Measurements from ENCODE around the gene TMEM184A. TPM values are rescaled to one million over a fixed set of nuclear protein-coding genes. Genes with fewer than 3 reads are reported as not detected.

The TMEM184A gene
- 0.72 TPM for polyA plus RNA-seq (2013, experiment 1 of 2)
- polyA plus RNA-seq (2013, experiment 2 of 2): 0.78 TPM

DNA sequence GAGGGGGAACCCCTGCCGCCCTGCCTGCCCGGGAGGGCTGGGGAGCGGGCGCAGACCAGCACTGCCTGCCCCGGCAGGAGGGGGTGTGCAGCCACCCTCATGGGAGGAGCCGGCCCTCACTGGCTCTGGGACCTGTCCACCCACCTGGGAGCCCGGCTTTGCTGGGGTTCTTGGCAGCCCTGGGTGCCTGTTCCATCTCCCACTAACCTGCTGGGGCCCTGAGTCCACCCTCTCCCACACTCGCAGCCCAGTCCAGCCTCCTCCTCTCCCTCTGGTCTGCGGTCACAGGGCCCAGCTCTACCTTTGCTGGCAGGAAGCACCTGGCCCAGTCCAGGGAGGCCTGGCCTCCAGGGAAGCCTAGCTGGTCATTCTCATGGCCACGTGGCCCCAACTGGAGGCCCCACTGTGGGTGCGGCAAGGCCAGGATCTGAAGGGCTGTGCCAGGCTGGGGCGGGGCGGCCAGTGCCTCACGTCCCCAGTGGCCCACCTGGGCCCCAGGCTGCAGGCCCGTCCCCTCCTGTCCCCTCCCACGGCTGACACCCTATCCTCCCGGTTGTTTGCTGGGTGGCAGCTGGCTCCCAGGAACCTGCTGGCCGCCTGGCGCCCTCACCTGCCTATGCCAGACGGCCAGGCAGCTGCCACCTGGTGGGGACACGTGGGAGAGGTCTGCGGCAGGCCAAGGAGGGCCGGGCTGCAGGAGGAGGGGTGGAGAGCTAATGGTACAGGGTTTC, at the start of gene TMEM184A:
TMEM184A (minus strand) TSS at position 393 of the 731 bp plus-strand sequence. CDS start 721 bp downstream, outside the sequence.
- H3K4me1 ChIP-seq (ENCODE audit: control insufficient read depth, low read depth, low read length): peaks cover 5% of the 10 kb centered on the region
- peak within 1 kb of the TSS; percentile 3 for H2BK5ac ChIP-seq (ENCODE audit: low read length)
- H3K27ac ChIP-seq (ENCODE audit: low read depth, low read length): no peak within 1 kb of the TSS
- H3K4me3 ChIP-seq (ENCODE audit: low read length): no peak within 1 kb of the TSS
- no peak within 1 kb of the TSS for H2BK15ac ChIP-seq (replicated peaks; ENCODE audit: low read depth)
- no peak within 1 kb of the TSS for H3K18ac ChIP-seq (ENCODE audit: low read length)
- DNase-seq: peak; percentile 79
- H3K23ac ChIP-seq (ENCODE audit: low read length): no peak within 1 kb of the TSS
- no peak within 1 kb of the TSS for H2AK5ac ChIP-seq (ENCODE audit: low read length)
- H2BK120ac ChIP-seq (ENCODE audit: low read depth, low read length): no peak within 1 kb of the TSS
- no peaks in the 10 kb centered on the region for H3K79me1 ChIP-seq (ENCODE audit: low read length)
- WGBS (ENCODE audit: extremely low coverage, insufficient coverage, low lambda C conversion rate): no CpG with 5 or more reads among the region's 23 CpGs
- H3K9ac ChIP-seq (ENCODE audit: low read length): peak within 1 kb of the TSS; percentile 37
- H3K36me3 ChIP-seq (ENCODE audit: control insufficient read depth, insufficient read depth, low read length): no peaks in the 10 kb centered on the region
- H3K56ac ChIP-seq (ENCODE audit: low read length): peak within 1 kb of the TSS; percentile 71
- H3K4ac ChIP-seq (ENCODE audit: low read depth, low read length): no peak within 1 kb of the TSS
- no peak within 1 kb of the TSS for H4K8ac ChIP-seq (ENCODE audit: low read depth, low read length)
- H4K5ac ChIP-seq (ENCODE audit: low read length): no peak within 1 kb of the TSS
- H3K79me2 ChIP-seq (ENCODE audit: control insufficient read depth, insufficient read depth, low read length): no peaks in the 10 kb centered on the region
- no peak within 1 kb of the TSS for H3K4me2 ChIP-seq (ENCODE audit: low read length)
- no peaks in the 10 kb centered on the region for H3K27me3 ChIP-seq (ENCODE audit: insufficient read depth, low read length, poor library complexity)

DNA sequence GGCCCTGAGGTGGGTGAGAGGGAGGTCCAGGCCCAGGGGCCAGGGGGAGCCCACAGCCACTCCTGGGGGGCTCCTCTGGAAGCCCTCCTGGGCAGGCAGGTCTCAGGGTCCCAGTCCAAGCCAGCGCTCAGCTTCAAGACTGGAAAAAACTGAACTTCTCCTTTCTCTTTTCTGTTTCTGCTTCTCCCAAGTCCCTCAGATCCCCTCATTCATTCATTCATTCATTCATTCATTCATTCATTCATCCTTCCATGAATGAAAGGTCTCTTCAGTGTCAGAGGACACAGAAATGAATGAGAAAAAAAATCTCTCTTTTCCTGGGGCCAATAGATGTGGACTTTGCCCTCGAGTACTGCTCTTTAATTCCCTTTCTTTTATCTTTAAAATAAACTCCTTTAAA, 48.4 kb upstream of the TMEM184A start:
- Histone ChIP-seq H3K4me2 (ENCODE audit: low read length) (no peak overlapping the region), H4K8ac (ENCODE audit: low read depth, low read length) (no peak overlapping the region), H3K4me3 (ENCODE audit: low read length) (no peak overlapping the region), H2AK5ac (ENCODE audit: low read length) (no peak overlapping the region), H3K4ac (ENCODE audit: low read depth, low read length) (no peak overlapping the region), H3K9ac (ENCODE audit: low read length) (no peak overlapping the region), H3K23ac (ENCODE audit: low read length) (no peak overlapping the region), H3K4me1 (ENCODE audit: control insufficient read depth, low read depth, low read length) (no peaks in the 10 kb centered on the region), H4K5ac (ENCODE audit: low read length) (no peak overlapping the region), H3K56ac (ENCODE audit: low read length) (no peak overlapping the region), H3K27me3 (ENCODE audit: insufficient read depth, low read length, poor library complexity) (no peaks in the 10 kb centered on the region), H2BK15ac (replicated peaks; ENCODE audit: low read depth) (no peak overlapping the region), H3K79me1 (ENCODE audit: low read length) (no peaks in the 10 kb centered on the region), H3K18ac (ENCODE audit: low read length) (no peak overlapping the region), H2BK120ac (ENCODE audit: low read depth, low read length) (no peak overlapping the region), H3K79me2 (ENCODE audit: control insufficient read depth, insufficient read depth, low read length) (no peaks in the 10 kb centered on the region), H3K27ac (ENCODE audit: low read depth, low read length) (no peak overlapping the region), H3K36me3 (ENCODE audit: control insufficient read depth, insufficient read depth, low read length) (no peaks in the 10 kb centered on the region), H2BK5ac (ENCODE audit: low read length) (no peak overlapping the region)
- DNase-seq: no peak
- no CpG with 5 or more reads among the region's 2 CpGs for WGBS (ENCODE audit: extremely low coverage, insufficient coverage, low lambda C conversion rate)

DNA sequence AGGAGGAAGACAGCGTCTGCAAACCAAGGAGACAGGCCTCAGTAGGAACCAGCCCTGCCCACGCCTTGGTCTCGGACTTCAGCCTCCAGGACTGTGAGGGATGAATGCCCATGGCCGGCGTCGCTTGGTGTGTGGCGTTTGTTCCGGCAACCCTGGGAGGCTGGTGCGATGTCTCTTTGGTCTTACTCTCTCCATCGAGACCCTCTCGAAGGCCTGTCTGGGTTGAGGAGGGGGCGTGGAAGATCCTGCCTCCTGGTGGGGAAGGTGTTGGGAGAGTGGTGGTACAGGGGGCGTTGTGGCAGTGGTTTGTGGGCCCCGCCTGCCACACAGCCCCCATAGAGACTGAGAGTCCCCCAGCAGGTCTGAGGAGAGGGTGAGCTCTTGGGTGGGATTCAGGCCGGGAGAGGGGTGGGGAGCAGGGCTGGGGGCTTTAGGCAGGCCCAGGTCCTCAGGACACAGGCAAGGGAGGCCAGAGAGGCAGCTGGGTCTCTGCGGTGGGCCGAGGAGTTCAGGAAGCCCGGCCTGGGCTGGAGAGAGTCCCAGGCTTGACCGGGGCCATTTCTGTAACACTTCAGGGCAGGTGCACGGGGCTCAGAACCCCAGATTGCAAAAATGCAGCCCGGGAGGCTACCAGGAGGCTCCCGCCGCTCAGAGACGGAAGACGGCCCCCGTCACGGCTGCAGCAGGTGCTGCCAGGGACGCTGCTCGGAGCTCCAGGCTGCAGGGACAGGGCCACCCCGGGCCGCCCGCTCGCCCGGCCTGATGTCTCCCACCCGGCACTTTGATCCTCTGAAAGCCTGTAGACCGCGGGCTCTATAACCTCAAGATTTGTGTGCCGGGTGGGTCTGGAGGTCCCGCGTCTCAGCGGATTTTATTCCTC, 47.6 kb upstream of the TMEM184A start:
- no peak overlapping the region for H3K23ac ChIP-seq (ENCODE audit: low read length)
- no peak overlapping the region for H3K4ac ChIP-seq (ENCODE audit: low read depth, low read length)
- no CpG with 5 or more reads among the region's 41 CpGs for WGBS (ENCODE audit: extremely low coverage, insufficient coverage, low lambda C conversion rate)
- no peak overlapping the region for H3K4me2 ChIP-seq (ENCODE audit: low read length)
- no peak overlapping the region for H3K18ac ChIP-seq (ENCODE audit: low read length)
- no peak overlapping the region for H4K5ac ChIP-seq (ENCODE audit: low read length)
- no peak overlapping the region for H2AK5ac ChIP-seq (ENCODE audit: low read length)
- H3K79me2 ChIP-seq (ENCODE audit: control insufficient read depth, insufficient read depth, low read length): no peaks in the 10 kb centered on the region
- no peaks in the 10 kb centered on the region for H3K27me3 ChIP-seq (ENCODE audit: insufficient read depth, low read length, poor library complexity)
- H3K4me3 ChIP-seq (ENCODE audit: low read length): no peak overlapping the region
- no peak overlapping the region for H3K56ac ChIP-seq (ENCODE audit: low read length)
- no peak overlapping the region for H2BK15ac ChIP-seq (replicated peaks; ENCODE audit: low read depth)
- no peak overlapping the region for H3K9ac ChIP-seq (ENCODE audit: low read length)
- no peaks in the 10 kb centered on the region for H3K79me1 ChIP-seq (ENCODE audit: low read length)
- no peak overlapping the region for H3K27ac ChIP-seq (ENCODE audit: low read depth, low read length)
- H4K8ac ChIP-seq (ENCODE audit: low read depth, low read length): no peak overlapping the region
- no peak for DNase-seq
- no peak overlapping the region for H2BK5ac ChIP-seq (ENCODE audit: low read length)
- no peaks in the 10 kb centered on the region for H3K4me1 ChIP-seq (ENCODE audit: control insufficient read depth, low read depth, low read length)
- no peak overlapping the region for H2BK120ac ChIP-seq (ENCODE audit: low read depth, low read length)
- H3K36me3 ChIP-seq (ENCODE audit: control insufficient read depth, insufficient read depth, low read length): no peaks in the 10 kb centered on the region

DNA sequence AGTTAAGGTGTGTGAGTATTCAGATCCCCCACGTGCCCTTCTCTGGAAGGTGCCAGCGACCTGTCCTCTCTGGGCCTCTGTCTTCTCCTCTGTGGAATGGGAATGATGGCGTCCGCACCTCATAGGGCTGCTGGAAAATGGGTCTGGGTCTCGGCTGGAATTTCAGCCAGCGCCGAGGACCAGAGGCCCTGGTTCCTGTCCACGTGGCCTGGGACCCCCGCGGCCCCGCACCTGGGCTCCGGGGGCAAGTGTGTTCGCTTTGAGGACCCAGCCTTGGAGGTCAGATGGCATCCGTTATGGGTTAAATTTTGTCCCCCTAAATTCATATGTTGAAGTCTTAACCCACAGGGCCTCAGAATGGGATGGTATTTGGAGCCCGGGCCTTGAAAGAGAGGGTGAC, 46.4 kb upstream of the TMEM184A start:
- H2BK120ac ChIP-seq (ENCODE audit: low read depth, low read length): no peak overlapping the region
- no peak for DNase-seq
- no peak overlapping the region for H2BK5ac ChIP-seq (ENCODE audit: low read length)
- H3K4me3 ChIP-seq (ENCODE audit: low read length): no peak overlapping the region
- no peak overlapping the region for H2BK15ac ChIP-seq (replicated peaks; ENCODE audit: low read depth)
- H3K18ac ChIP-seq (ENCODE audit: low read length): no peak overlapping the region
- no CpG with 5 or more reads among the region's 15 CpGs for WGBS (ENCODE audit: extremely low coverage, insufficient coverage, low lambda C conversion rate)
- H3K4me2 ChIP-seq (ENCODE audit: low read length): no peak overlapping the region
- no peak overlapping the region for H3K4ac ChIP-seq (ENCODE audit: low read depth, low read length)
- no peaks in the 10 kb centered on the region for H3K27me3 ChIP-seq (ENCODE audit: insufficient read depth, low read length, poor library complexity)
- H3K36me3 ChIP-seq (ENCODE audit: control insufficient read depth, insufficient read depth, low read length): no peaks in the 10 kb centered on the region
- no peaks in the 10 kb centered on the region for H3K4me1 ChIP-seq (ENCODE audit: control insufficient read depth, low read depth, low read length)
- H3K79me2 ChIP-seq (ENCODE audit: control insufficient read depth, insufficient read depth, low read length): no peaks in the 10 kb centered on the region
- H2AK5ac ChIP-seq (ENCODE audit: low read length): no peak overlapping the region
- no peaks in the 10 kb centered on the region for H3K79me1 ChIP-seq (ENCODE audit: low read length)
- no peak overlapping the region for H3K56ac ChIP-seq (ENCODE audit: low read length)
- H3K27ac ChIP-seq (ENCODE audit: low read depth, low read length): no peak overlapping the region
- H4K5ac ChIP-seq (ENCODE audit: low read length): no peak overlapping the region
- no peak overlapping the region for H3K9ac ChIP-seq (ENCODE audit: low read length)
- H3K23ac ChIP-seq (ENCODE audit: low read length): no peak overlapping the region
- H4K8ac ChIP-seq (ENCODE audit: low read depth, low read length): no peak overlapping the region

DNA sequence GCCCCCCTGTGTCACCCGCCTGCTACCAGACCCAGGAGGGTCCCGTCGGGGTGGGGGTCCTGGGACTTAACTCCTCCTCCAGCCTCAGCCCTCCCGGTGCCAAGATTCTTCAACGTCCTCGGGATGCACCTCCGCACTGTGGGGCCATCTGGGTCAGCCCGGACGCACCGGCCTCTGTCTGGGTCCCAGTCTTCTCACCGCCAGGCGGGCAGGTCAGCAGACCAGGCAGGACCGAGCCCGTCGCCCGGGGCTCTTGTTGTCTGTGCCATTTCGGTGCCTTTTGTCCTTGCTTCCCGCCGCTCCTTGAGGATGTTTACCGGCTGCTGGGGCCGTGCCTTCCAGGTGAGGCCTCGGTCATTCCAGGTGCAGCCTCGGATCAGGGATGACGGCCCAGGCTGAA, 46.0 kb upstream of the TMEM184A start:
- no peak overlapping the region for H2BK120ac ChIP-seq (ENCODE audit: low read depth, low read length)
- no peak overlapping the region for H2AK5ac ChIP-seq (ENCODE audit: low read length)

More for the DNA sequence above, 46.0 kb upstream of the TMEM184A start:
- Histone ChIP-seq H3K4ac (ENCODE audit: low read depth, low read length) (no peak overlapping the region), H3K18ac (ENCODE audit: low read length) (no peak overlapping the region), H3K4me2 (ENCODE audit: low read length) (no peak overlapping the region), H3K56ac (ENCODE audit: low read length) (no peak overlapping the region), H3K27me3 (ENCODE audit: insufficient read depth, low read length, poor library complexity) (no peaks in the 10 kb centered on the region), H3K4me1 (ENCODE audit: control insufficient read depth, low read depth, low read length) (no peaks in the 10 kb centered on the region), H4K5ac (ENCODE audit: low read length) (no peak overlapping the region), H3K27ac (ENCODE audit: low read depth, low read length) (no peak overlapping the region), H3K4me3 (ENCODE audit: low read length) (no peak overlapping the region), H2BK5ac (ENCODE audit: low read length) (no peak overlapping the region), H2BK15ac (replicated peaks; ENCODE audit: low read depth) (no peak overlapping the region), H3K36me3 (ENCODE audit: control insufficient read depth, insufficient read depth, low read length) (no peaks in the 10 kb centered on the region), H3K79me1 (ENCODE audit: low read length) (no peaks in the 10 kb centered on the region), H4K8ac (ENCODE audit: low read depth, low read length) (no peak overlapping the region), H3K9ac (ENCODE audit: low read length) (no peak overlapping the region), H3K23ac (ENCODE audit: low read length) (no peak overlapping the region), H3K79me2 (ENCODE audit: control insufficient read depth, insufficient read depth, low read length) (no peaks in the 10 kb centered on the region)
- no peak for DNase-seq
- WGBS (ENCODE audit: extremely low coverage, insufficient coverage, low lambda C conversion rate): no CpG with 5 or more reads among the region's 24 CpGs
